ENCODE results near the gene PSMA5. TPM values are rescaled to one million over a fixed set of nuclear protein-coding genes. Genes with fewer than 3 reads are reported as not detected.

Gene PSMA5
- total and polyA plus RNA-seq, 2 donors (not counting 1 experiment from before 2014, with no cell fraction given): 26.3 to 62.9 TPM

- Histone ChIP-seq H3K79me2 (ENCODE audit: control insufficient read depth, insufficient read depth, low read length) (no peaks in the 10 kb centered on the region), H3K9ac (ENCODE audit: low read length) (no peak overlapping the region), H4K20me1 (ENCODE audit: control insufficient read depth, insufficient read depth, low read length, poor library complexity, severe bottlenecking) (no peaks in the 10 kb centered on the region), H3K4me1 (ENCODE audit: control insufficient read depth in 2 of 2, insufficient read depth in 2 of 2, low read length in 2 of 2) (no peaks in the 10 kb centered on the region), H3K36me3 (replicated peaks in 1 of 2; ENCODE audit: control extremely low read depth in 1 of 2, control insufficient read depth in 1 of 2, extremely low read depth in 1 of 2, insufficient read depth in 2 of 2, low read length in 1 of 2) (no peaks in the 10 kb centered on the region), H3K27ac (ENCODE audit: low read length in 2 of 2) (no peak overlapping the region), H3K27me3 (replicated peaks in 1 of 4; ENCODE audit: control extremely low read depth in 1 of 4, control insufficient read depth in 3 of 4, insufficient read depth in 4 of 4, low read length in 3 of 4) (peaks cover 0 to 2% (median 0%) of the 10 kb centered on the region in 4 experiments), H2AFZ (ENCODE audit: insufficient read depth, low read depth, low read length, poor library complexity, severe bottlenecking) (no peak overlapping the region), H3K4me3 (ENCODE audit: control extremely low read depth in 1 of 5, extremely low read depth in 1 of 5, insufficient read depth in 1 of 5, low read depth in 2 of 5, low read length in 4 of 5) (no peak overlapping the region), H3K4me2 (replicated peaks; ENCODE audit: low read depth, low read length, poor library complexity, severe bottlenecking) (no peak overlapping the region), H3K9me3 (ENCODE audit: control extremely low read depth in 1 of 3, control insufficient read depth in 2 of 3, insufficient read depth in 1 of 3, low read length in 2 of 3) (no peaks in the 10 kb centered on the region)
- no peak for TF ChIP-seq EZH2 (IDR thresholded peaks at IDR 0.05; ENCODE audit: borderline replicate concordance, insufficient read depth, low read depth, low read length, poor library complexity, severe bottlenecking)
- no peak for TF ChIP-seq CTCF (IDR thresholded peaks at IDR 0.05)
- Mint-ChIP-seq H3K27ac (no peak overlapping the region), H3K4me3 (no peak overlapping the region), H3K4me1 (no peaks in the 10 kb centered on the region), H3K9me3 (ENCODE audit: insufficient read depth) (no peaks in the 10 kb centered on the region), H3K27me3 (peaks cover 39% of the 10 kb centered on the region)
- ATAC-seq (ENCODE audit: low read depth) (no peak), DNase-seq (no peak)
- ChIA-PET POLR2A (interaction anchor here (0.6 kb wide), 1 partner anchor 238 kb away, joined by 4 read pairs; no protein-coding TSS in a partner anchor), CTCF (interaction anchor here (0.8 kb wide), 1 partner anchor 43 kb away, joined by 3 read pairs; no protein-coding TSS in a partner anchor)
- intact Hi-C loops (cut with micrococcal nuclease): no loop called here
- no CpG with 5 or more reads among the region's 1 CpG for WGBS (ENCODE audit: insufficient coverage)
Measured at GRCh38 chr1:109356505-109356904, 69.7 kb downstream of the PSMA5 start.

GRCh38 chr1:109354929-109355328 is 71.3 kb downstream of the PSMA5 start:
- H3K9me3 ChIP-seq (ENCODE audit: control extremely low read depth in 1 of 3, control insufficient read depth in 2 of 3, insufficient read depth in 1 of 3, low read length in 2 of 3): no peaks in the 10 kb centered on the region
- intact Hi-C loops (cut with micrococcal nuclease): no loop called here
- no peaks in the 10 kb centered on the region for H3K79me2 ChIP-seq (ENCODE audit: control insufficient read depth, insufficient read depth, low read length)
- H3K9ac ChIP-seq (ENCODE audit: low read length): no peak overlapping the region
- no peaks in the 10 kb centered on the region for H3K36me3 ChIP-seq (replicated peaks in 1 of 2; ENCODE audit: control extremely low read depth in 1 of 2, control insufficient read depth in 1 of 2, extremely low read depth in 1 of 2, insufficient read depth in 2 of 2, low read length in 1 of 2)
- WGBS (ENCODE audit: insufficient coverage): no CpG with 5 or more reads among the region's 3 CpGs
- no peak overlapping the region for H3K4me3 ChIP-seq (ENCODE audit: control extremely low read depth in 1 of 5, extremely low read depth in 1 of 5, insufficient read depth in 1 of 5, low read depth in 2 of 5, low read length in 4 of 5)
- H2AFZ ChIP-seq (ENCODE audit: insufficient read depth, low read depth, low read length, poor library complexity, severe bottlenecking): no peak overlapping the region
- ChIA-PET CTCF (no interaction called here), POLR2A (no interaction called here)
- Mint-ChIP-seq H3K27ac (no peak overlapping the region), H3K27me3 (peaks cover 43% of the 10 kb centered on the region), H3K9me3 (ENCODE audit: insufficient read depth) (no peaks in the 10 kb centered on the region), H3K4me3 (no peak overlapping the region), H3K4me1 (no peaks in the 10 kb centered on the region)
- H3K27ac ChIP-seq (ENCODE audit: low read length in 2 of 2): no peak overlapping the region
- peaks cover 0 to 7% (median 0%) of the 10 kb centered on the region in 4 experiments for H3K27me3 ChIP-seq (replicated peaks in 1 of 4; ENCODE audit: control extremely low read depth in 1 of 4, control insufficient read depth in 3 of 4, insufficient read depth in 4 of 4, low read length in 3 of 4)
- no peaks in the 10 kb centered on the region for H4K20me1 ChIP-seq (ENCODE audit: control insufficient read depth, insufficient read depth, low read length, poor library complexity, severe bottlenecking)
- ATAC-seq (ENCODE audit: low read depth): no peak
- no peak for TF ChIP-seq CTCF (IDR thresholded peaks at IDR 0.05)
- TF ChIP-seq EZH2 (IDR thresholded peaks at IDR 0.05; ENCODE audit: borderline replicate concordance, insufficient read depth, low read depth, low read length, poor library complexity, severe bottlenecking): no peak
- DNase-seq: no peak
- H3K4me1 ChIP-seq (ENCODE audit: control insufficient read depth in 2 of 2, insufficient read depth in 2 of 2, low read length in 2 of 2): no peaks in the 10 kb centered on the region
- H3K4me2 ChIP-seq (replicated peaks; ENCODE audit: low read depth, low read length, poor library complexity, severe bottlenecking): no peak overlapping the region

Measured in B cell (primary cell).